ENCODE measurements around the gene PLA2G4E.

The PLA2G4E gene

DNA sequence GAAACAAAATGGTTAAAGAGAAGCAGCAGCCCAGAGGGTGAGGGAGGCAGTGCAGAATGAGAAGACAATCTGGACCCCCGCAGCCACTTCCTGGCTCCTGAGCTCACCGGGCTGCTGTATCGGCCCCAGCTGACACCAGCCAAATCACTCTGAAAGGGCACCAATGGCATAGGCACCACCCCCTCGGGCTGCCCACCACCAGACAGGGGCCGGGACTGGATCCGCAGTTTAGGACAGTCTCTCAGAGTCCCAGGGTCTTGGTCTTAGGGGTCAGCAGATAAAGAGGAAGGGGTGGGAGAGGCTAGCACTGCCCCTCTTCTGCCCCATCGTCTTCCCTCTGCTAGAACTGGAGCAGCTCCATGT is 30.6 kb downstream of the PLA2G4E start:
- no peak for DNase-seq

DNA sequence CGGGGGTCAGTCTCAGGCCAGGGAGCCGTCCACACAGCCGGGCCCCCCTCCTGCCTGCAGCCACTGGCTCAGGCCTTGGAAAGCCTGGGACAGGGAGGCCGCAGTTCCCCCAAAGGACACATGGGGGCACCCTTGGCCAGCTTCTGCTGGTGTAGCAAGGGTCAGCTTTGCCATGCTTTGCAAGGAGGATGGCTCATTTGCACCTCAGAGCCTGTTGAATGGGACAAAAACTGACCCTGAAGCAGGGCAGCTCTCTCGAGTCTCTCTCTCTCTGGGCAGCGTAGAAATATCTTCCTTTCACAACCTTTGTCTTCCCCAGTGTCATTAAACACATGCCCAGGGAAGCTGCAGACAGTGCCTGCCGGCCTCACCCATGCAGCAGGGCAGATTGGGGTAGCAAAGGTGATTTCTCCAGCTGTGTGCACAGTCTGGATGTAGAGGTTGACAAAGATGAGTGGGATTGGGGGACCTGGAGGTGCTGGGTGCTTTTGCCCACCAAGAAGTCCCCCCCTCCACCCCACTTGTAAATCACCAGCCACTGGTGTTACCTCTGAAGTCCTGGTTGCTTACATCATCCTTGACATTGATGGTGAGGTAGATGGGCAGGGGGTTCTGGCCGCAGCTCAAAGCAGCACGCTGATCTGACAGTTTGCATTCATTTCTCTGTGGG is 31.1 kb downstream of the PLA2G4E start:
- DNase-seq = no peak

DNA sequence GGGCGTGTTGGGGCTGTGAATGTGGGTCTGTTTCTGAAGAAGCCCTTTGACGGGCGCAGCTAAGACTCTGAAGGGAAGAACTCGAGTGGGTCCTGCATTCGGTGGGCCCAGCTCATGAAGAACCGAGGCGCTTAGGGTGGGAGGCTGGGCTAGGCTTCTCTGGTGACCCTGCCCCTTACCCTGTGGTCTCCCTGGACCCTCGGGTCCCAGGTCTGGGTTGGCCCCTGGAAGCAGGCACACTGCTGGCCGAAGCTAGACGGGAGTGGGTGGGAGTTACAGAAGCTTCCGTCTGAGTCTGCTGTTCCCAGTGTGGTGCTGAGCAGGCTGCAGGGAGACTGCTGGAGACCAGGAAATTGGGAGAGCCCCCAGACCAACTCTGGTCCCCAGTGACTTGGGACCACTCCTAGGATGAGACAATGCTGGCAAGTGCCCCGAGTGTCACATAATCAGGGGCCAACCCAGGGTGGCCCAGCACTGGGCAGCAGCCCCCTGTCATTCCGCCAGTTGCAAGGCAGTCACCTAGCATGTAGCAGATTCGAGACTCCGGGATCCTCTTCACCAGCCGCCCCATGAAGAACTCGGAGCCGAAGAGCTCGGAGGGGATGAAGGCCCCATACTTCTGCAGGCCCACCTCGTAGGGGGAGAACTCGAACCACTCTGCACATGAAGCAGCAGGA is 31.8 kb downstream of the PLA2G4E start:
- no peak for DNase-seq

DNA sequence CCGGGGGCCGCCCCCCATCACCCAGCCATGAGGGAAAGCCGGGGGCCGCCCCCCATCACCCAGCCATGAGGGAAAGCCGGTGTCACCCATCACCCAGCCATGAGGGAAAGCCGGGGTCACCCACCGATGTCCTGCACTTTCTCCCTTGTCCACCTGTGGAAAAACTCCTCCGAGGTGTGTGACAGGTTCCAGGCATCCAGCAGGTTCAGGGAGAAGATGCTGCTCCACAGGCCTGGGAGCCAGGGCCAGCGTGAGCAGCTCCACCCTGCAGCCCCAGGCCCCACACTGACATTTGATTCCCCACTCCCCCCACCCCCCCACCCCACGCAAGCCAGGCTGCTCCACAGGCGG is 32.9 kb downstream of the PLA2G4E start:
- no peak for DNase-seq

DNA sequence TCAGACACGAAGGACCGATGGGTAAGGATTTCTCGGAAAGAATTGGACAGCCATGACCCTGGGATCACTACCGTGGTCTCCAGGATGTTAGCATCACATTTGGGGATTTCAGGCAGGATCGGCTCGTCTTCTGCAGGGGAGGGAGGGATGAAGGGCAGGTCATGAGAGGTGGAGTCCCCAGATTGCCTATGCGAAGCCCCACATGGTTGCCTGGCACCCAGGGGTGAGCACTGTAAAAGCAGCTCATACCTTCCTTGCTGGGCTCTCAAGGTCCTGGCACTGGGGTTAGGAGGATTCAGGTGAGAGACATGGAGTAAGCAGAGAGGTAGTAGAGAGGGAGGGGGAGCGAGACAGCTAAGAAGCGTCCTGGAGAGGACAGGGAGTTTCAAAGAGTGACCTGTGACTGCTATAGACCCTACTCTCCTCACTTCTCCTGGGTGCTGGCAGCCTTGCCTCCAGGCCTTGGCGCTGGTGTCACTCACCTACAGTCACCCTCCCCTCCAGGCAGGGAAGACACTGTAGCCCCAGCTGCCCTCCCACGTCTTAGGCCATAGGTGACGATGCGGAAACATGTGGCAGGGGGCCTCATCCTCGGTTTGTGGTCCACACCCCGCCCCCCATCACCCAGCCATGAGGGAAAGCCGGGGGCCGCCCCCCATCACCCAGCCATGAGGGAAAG is 33.5 kb downstream of the PLA2G4E start:
- no peak for DNase-seq

DNA sequence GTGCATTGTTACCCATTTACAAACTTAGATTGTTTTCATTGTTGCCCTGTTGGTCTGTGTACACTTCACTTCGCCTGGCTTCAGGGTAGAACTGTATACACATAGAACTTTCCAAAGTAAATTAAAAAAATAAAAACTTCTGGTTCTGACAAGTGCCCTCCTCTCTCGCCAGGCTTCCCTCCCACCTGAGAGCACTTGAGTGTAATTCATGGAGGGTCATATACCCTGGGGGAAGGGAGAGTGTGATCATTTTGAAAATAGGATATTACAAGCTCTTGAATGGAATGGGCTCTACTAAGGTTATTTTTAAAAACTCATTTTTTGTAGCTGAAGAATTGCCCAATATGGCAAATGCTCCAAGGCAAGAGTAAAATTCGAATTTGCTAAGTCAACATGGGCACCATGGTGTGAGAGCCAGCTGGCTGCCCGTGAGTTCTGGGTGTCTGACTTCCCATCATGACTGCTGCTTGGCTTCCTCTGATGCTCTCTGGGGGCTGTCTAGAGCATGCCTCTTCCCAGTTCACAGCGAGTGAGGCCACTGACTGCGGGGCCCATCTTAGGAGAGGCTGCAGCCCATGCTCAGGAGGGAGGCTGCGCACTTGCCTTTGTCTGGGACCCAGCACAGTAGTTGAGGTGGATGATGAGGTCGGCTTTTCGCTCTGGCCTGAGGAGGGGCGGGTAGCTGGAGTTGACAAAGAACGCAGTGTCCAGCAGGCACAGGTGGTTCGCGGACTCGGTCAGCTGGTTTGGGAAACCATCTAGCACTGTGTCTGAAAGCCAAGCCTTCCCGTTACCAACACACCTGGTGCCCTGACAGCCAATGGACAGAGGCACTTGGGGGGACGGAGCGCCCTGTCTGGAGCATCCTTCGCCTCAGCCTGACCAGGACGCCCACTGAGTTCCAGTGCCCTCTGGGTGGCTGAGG is 35.3 kb downstream of the PLA2G4E start:
- DNase-seq = no peak

DNA sequence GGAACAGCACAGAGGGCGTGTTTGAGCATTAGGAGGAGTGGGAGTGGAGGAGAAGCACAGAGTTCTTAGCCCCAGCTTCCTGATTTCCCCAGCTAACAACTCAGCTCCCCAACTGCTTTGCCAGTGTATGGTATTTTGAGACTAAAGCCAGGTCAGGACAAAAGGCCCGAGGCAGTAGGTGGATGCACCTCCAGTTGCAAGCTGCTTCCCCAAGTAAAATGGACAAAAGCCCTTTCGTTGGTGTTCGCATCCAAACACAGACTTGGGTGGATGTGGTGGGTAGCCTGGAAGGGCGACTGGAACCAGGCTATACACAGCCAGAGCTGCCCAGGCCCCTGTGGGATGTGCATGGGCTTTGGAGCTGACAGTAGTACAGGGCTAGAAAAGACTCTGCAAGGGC is 36.2 kb downstream of the PLA2G4E start:
- DNase-seq = no peak

DNA sequence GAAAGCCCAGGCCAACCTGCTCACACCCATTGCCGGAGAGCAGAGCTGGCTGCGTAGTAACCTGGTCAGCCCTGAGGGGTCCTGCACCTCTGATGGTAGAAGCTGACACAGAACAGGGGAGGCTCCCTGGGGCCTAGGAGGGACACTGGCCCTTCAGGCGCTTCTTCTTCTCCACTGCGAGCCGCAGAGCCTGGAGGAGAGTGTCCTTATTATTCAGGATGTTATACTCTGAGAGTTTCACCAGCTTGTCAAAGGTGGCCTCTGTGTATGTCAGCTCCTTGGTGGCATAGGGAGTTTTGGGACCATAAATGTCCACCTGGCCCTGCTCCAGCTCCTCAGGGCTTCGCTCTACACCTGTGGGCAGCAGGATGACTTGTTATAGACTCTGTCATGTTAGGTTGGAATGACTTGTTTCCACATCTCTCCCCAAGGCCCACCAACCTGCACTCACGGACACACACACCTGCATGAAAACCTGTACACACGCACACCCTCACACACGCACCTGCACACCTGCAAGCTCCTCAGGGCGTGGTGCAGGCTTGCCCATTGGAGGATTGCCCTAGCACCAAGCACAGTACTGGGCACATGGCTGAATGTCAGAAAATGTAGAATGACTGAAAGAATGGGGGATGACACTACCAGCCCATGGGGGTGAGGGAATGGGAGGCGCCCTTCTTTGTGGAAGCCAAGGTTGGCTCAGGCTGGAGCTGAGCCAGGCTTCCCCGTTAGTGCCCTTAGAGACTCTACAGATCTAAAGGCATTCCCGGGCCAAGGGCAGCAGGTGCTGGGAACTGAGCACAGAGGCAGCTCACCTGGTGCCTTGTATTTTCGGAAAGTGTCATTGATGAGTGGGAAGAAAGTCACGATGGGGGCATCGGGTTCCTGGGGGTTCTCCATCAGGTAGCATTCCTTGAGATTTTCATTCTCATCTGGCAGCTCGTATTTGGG is 36.9 kb downstream of the PLA2G4E start:
- DNase-seq = no peak

DNA sequence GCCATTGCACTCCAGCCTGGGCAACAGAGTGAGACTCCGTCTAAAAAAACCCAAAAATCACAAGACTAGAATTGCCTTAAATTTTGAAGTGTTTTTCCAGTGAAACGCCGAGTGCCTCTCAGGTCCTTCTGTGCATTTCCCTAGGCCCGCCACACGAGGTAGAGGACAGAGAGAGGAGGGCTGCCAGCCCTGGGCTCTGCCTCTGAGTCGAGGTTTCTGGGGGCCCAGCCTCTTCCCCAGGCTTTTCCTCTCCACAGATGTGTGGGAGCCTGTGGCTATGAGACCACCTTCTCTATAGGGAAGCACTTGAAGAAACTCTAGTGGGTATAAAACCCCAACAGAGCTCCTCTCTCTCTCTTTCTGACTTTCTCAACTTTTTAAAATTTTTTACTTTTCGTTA is 37.6 kb downstream of the PLA2G4E start:
- DNase-seq = no peak

DNA sequence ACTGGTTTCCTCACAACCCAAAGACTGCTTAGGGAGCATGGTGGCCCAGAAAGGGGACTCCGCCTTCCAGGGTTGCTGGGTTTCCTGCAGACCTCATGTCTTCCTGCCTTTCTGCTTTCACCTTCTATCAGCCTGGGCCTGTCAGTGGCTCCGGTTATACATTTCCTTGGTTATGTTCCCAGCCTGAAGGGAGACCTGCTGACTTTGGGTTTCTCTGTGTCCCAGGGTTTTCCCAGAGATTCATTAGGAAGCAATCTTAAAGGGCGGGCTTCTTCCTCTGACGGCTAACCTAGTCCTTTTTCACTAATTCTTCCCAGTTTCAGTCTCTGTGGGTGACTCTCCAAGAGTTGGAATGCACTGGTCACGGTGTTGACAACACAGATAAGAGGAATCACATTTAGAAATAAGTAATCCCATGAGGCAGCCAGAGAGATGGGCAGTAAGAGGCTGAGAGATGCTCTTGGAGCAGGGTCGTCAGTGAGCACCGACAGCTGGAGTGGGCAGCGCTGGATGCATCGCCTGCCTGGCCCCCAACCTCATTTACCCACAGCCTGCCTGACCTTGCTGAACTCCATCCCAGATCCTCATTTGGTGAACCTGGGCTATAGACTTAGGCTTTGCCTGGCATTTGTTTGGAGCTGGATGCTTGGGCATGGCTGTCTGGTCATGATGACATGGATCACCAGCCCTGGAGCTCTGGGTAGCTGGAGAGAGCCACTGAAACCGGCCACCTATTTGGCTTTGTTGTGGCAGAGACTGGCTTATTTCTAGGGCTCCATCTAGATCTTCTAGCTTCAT is 38.5 kb downstream of the PLA2G4E start:
- DNase-seq = no peak

DNA sequence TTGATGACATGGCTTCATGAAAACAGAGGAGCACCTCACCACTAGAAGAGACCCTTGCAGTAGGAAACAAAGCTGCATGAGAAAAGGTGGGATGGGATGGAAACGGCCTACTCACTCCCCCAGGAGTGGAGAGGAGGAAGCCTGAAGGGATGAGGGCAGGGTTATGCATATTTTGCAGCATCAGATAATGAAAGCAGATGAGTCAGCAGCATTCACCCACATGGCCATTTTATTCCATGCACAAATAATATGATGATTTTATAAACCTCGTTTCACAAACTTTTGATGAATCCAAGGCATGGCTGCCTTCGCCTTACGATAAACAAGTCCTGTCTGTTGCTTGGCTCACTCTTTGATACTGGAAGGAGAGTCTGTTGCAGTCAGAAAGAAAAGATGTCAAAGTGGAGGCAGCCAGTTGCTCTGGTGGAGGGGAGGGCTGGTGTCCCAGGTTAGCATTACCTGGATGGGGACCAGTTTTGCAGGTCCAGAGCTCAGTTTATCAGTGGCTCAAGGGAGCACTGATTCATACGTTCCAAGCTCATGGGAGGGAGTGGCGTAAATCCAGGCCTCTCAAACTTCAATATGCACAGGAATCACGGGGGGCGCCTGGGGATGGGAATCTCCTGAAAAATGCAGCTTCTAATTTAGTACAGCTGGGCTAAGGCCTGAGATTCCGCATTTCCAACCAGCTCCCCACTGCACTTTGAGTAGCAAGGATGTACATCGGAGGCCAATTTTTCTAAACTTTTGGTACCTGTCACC is 39.3 kb downstream of the PLA2G4E start:
- no peak for DNase-seq

DNA sequence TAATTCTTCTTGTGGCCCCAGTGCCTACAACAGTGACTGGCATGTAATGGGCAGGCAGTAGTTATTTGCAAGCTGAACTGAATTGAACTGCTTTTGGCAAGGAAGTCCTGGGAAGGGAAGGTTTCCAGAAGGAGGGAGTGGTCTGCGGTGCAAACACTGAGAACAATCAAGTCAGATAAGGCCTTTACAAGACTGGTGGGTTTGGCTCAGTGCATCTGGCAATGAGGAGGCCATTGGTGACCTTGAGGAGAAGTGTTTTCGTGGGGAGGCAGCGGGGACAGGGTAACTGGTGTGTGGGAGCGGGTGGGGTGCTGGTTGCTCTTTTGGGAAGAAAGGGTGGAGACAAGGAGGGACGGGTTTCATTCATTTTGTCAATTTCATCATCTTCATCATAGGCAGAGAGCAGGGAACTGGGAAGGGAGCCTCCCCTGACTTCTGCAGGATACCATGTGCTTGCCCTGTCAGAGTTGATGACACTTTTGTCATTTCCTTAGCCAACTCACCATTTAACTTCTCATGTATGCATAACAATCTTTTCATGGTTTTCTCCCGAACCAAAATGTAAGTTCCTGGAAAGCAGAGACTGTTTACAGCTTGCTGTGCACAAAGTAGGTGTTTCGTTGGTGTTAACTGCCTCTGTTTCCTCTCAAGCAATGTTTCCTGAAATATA is 40.1 kb downstream of the PLA2G4E start:
- no peak for DNase-seq

DNA sequence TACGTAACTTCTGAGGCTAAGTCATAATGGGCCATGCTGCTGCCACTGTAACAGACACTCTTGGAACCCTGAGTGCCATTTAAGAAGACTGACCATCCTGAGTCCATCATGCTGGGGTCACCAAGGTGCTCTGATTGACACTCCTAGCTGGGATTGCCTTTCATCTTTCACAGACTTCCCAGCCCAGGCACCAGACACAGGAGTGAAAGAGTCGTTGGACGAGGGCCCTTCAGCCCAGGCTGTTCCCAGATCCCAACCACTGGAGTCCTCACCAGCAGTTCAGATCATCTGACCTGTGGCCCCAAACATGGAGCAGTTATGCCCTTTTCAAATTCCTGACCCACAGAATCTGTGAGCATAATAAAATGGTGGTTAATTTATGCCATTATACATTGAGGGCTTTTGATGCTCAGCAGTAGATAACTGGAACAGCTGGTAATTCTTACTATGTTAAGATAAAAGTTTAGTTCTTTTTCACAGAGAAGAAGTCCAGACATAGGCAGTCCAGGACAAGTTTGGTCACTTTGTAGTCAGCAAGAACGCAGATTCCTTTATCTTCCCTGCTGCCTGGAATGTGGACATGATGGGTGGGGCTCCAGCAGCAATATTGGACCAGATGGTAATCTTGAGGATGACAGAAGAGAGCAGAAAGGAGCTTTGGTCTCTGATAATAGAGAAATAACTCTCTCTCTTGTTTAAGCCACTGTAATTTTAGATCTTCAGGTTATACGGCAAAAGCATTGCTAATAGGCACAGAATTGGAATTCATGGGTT is 41.2 kb downstream of the PLA2G4E start:
- no peak for DNase-seq

DNA sequence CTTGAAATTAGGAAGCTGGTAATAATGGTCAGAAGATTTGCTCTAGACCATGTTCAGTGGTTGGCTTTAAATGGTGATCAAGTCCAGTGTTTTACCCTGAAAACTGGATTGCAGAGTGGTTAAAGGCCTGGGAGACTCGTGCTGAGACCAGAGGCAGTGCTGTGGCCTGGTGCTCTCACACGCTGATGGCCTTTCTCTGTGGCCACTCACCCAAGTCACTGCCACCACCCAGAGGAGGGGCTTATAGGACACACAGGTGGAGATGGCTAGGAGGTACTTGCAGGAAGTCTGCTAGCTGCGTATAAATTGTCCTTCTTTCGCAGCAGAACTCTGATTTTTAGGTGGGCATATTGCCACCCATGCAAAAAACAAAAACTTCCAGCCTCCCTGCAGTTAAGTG is 42.3 kb downstream of the PLA2G4E start:
- DNase-seq = no peak

DNA sequence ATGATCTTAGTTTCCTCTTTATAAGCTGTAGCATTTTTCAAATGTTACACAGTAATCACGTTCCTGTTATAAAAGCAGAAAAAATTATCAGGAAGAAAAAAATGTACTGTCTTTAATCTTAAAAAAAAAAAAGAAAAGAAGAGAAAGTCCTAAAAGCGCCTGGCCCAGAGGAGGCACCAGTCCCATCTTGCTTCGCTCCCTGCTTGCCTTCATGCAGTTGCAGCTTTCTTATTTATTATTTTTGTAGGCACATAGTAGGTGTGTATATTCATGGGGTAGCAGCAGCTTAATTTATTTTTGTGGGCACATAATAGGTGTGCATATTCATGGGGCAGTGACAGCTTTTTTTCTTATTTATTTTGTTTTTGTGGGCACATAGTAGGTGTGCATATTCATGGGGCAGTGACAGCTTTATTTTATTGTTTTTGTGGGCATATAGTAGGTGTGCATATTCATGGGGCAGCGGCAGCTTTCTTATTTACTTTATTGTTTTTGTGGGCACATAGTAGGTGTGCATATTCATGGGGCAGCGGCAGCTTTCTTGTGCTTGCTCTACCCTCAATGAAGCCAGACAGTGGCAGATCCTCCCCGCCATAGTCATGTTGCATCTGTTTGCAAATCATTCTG is 43.0 kb downstream of the PLA2G4E start:
- no peak for DNase-seq

DNA sequence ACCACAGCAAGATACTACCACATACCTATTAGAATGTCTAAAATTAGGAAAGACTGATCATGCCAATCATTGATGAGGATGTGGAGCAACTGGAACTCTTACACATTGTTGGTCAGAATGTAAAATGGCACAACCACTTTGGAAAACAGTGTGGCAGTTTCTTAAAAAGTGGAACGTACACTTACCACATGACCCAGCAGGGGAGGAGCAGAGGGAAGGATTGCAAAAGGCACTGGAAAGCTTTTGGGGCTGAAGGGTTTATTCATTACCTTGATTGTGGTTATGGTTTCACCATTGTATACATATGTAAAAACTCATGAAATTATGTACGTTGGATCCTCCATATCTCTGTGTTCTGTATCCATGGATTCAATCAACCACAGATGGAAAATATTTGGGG is 45.2 kb downstream of the PLA2G4E start:
- DNase-seq = no peak

DNA sequence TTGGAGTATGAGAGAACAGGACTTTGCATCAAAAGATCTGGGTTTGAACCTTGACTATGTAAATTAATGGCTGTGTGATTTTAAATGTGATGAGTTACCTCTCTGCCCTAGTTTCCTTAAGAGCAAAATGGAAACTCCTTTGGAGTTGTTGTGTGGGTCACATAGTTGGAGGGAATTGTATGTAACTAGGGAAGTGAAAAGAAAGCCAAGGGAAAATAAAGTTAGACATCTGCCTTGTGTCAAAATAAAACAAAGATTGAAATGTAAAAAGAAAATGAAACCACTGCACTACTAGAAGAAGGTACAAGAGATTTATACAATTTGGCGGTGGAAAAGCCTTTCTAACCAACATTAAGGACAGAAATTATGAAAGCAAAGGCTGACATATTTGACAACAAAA is 46.8 kb downstream of the PLA2G4E start:
- no peak for DNase-seq
